DND-41 (cell line): ENCODE results near the gene FSCN2.

Experiments
- EZH2 ChIP-seq: IDR thresholded peaks from 3 replicates; pipeline ENCODE4 v1.6.1; 2012; ENCODE audit warnings: borderline replicate concordance, low read depth, mild to moderate bottlenecking, moderate library complexity, low read length, inconsistent platforms; ENCODE audit not compliant: severe bottlenecking
- TF ChIP-seq, protein P1 (sequence below): IDR thresholded peaks from 2 replicates; pipeline ENCODE4 v1.5.1; 2012; ENCODE audit warnings: borderline replicate concordance, low read length, moderate library complexity, mild to moderate bottlenecking; ENCODE audit not compliant: poor library complexity, severe bottlenecking; ENCODE audit errors: extremely low read depth

GRCh38 chr17:81577278-81578000, 49.3 kb downstream of the FSCN2 start:
- TF ChIP-seq, protein P1, sequence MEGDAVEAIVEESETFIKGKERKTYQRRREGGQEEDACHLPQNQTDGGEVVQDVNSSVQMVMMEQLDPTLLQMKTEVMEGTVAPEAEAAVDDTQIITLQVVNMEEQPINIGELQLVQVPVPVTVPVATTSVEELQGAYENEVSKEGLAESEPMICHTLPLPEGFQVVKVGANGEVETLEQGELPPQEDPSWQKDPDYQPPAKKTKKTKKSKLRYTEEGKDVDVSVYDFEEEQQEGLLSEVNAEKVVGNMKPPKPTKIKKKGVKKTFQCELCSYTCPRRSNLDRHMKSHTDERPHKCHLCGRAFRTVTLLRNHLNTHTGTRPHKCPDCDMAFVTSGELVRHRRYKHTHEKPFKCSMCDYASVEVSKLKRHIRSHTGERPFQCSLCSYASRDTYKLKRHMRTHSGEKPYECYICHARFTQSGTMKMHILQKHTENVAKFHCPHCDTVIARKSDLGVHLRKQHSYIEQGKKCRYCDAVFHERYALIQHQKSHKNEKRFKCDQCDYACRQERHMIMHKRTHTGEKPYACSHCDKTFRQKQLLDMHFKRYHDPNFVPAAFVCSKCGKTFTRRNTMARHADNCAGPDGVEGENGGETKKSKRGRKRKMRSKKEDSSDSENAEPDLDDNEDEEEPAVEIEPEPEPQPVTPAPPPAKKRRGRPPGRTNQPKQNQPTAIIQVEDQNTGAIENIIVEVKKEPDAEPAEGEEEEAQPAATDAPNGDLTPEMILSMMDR = no peak
- TF ChIP-seq EZH2 = no peak
